CD4-positive, CD25-positive, alpha-beta regulatory T cell (primary cell): ENCODE results near the gene OXLD1. TPM values are rescaled to one million over a fixed set of nuclear protein-coding genes. Genes with fewer than 3 reads are reported as not detected.

Experiments
- ATAC-seq, 2 donors: fragments of 150-1000 bp; cut with Tn5 transposase; one replicate each; pipeline ENCODE4 v1.10.0; 2021; ENCODE audit warnings: low read depth in 2 of 2, moderate number of reproducible peaks in 2 of 2, moderate library complexity in 1 of 2
- DNase-seq, 3 donors: peaks; one replicate each; pipeline versions ENCODE4 v3.0.0 to v3.0.0-alpha.2; 2012 to 2022; ENCODE audit warnings: mixed read lengths in 1 of 3
- H3K27ac ChIP-seq: one replicate; pipeline ENCODE4 v1.7.0; 2013; ENCODE audit warnings: mild to moderate bottlenecking, low read length; ENCODE audit not compliant: insufficient read depth, poor library complexity, severe bottlenecking
- H3K27me3 ChIP-seq: one replicate; pipeline ENCODE4 v1.7.0; 2013; ENCODE audit warnings: low read length; ENCODE audit not compliant: control insufficient read depth, insufficient read depth
- H3K36me3 ChIP-seq: one replicate; pipeline ENCODE4 v1.7.0; 2013; ENCODE audit warnings: mild to moderate bottlenecking, low read length, moderate library complexity; ENCODE audit not compliant: control insufficient read depth, insufficient read depth
- H3K4me1 ChIP-seq: 2 replicates; pipeline ENCODE4 v1.7.0; 2013; ENCODE audit warnings: mild to moderate bottlenecking, low read length; ENCODE audit not compliant: insufficient read depth, control insufficient read depth, poor library complexity, severe bottlenecking
- H3K4me3 ChIP-seq: one replicate; pipeline ENCODE4 v1.7.0; 2013; ENCODE audit warnings: low read depth, mild to moderate bottlenecking, low read length, moderate library complexity
- H3K9me3 ChIP-seq, 2 experiments: 1 replicate in 1 of 2; 2 replicates in 1 of 2; pipeline ENCODE4 v1.7.0; 2013; ENCODE audit warnings: low read length in 2 of 2, mild to moderate bottlenecking in 1 of 2, moderate library complexity in 1 of 2; ENCODE audit not compliant: control insufficient read depth in 2 of 2
- H3K27ac Mint-ChIP-seq, 3 donors: one replicate each; pipeline ENCODE4 v1.8.0; 2020 to 2022; ENCODE audit warnings: mild to moderate bottlenecking in 3 of 3, mixed read lengths in 3 of 3, moderate library complexity in 2 of 3
- H3K27me3 Mint-ChIP-seq: one replicate; pipeline ENCODE4 v1.8.0; 2022; ENCODE audit warnings: mild to moderate bottlenecking, mixed read lengths
- H3K36me3 Mint-ChIP-seq: one replicate; pipeline ENCODE4 v1.8.0; 2020; ENCODE audit warnings: mixed read lengths
- H3K4me1 Mint-ChIP-seq, 4 donors: one replicate each; pipeline ENCODE4 v1.8.0; 2020 to 2022; ENCODE audit warnings: mixed read lengths in 4 of 4, mild to moderate bottlenecking in 1 of 4
- H3K4me3 Mint-ChIP-seq, 4 donors: one replicate each; pipeline ENCODE4 v1.8.0; 2020 to 2022; ENCODE audit warnings: mild to moderate bottlenecking in 4 of 4, mixed read lengths in 4 of 4, moderate library complexity in 3 of 4
- H3K9me3 Mint-ChIP-seq, 7 donors: one replicate each; pipeline ENCODE4 v1.8.0; 2020 to 2022; ENCODE audit warnings: mixed read lengths in 7 of 7, mild to moderate bottlenecking in 3 of 7, moderate library complexity in 2 of 7
- polyA plus RNA-seq, 4 donors: library from polyadenylated mRNA; unstranded; fragments of 300-500 nt; fragmentation: Illumina TruSeq; gene quantifications; one replicate each; pipeline ENCODE4 v1.2.3, GENCODE V29; 2021
- total RNA-seq: library from RNA; stranded (reverse); gene quantifications from one replicate; pipeline ENCODE4 v1.2.3, GENCODE V29; 2022

The OXLD1 gene
- total RNA-seq (37.7 TPM), polyA plus RNA-seq (100 to 1,000 TPM in 1 of 4 donors, 10 to 100 TPM in 3; 78.4 to 108 (median 84.2) TPM)

DNA sequence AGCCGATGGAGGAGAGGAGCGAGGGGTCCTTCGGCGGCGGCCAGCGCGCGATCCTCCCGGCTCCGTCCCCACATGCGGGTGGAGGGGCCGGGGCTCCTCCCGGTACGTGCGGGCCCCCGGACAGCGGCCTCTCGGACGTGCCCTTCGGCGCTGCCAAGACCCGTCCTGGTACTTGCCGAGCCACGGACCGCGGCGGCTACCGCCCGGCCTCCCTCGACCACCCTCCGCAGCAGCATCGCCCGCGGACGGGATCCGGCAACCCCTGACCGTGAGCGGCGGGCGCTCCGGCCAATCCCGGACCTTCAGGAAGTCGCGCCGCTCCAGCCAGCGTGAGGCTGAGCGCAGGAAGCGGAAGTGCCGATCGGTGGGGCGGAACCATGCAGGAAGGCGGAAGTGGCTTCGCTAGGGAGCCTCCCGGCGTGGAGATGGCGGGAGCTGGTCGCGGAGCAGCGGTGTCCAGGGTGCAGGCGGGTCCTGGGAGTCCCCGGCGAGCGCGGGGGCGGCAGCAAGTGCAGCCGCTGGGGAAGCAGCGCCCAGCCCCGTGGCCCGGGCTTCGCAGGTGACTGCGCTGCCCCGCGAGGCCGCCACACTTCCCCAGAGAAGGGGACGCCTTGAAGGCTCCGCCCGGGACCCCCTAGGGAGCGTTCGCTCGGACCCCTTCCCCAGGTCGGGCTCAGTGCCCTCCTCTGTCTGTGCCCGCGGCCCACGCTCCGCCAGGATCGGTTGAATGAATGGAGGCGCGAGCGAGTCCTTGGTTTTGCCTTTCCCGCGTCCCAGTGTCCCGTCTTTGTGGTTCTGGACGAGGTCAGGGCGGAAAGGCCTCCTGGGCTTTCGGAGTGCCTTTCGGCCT, at the start of gene OXLD1, which contains the start of gene CCDC137:
Gene OXLD1 (minus strand): TSS at position 264 of the 850 bp plus-strand sequence. CDS start 28 bp downstream, at position 236.
Gene CCDC137 (plus strand): TSS at position 396 of the 850 bp plus-strand sequence. CDS start 30 bp downstream, at position 426.
- Mint-ChIP-seq H3K27ac (peak within 1 kb of the TSS; percentile 93 to 97 (median 95)), H3K9me3 (peaks cover 0 to 2% (median 0%) of the 10 kb centered on the region in 7 donors), H3K36me3 (peaks cover 7% of the 10 kb centered on the region), H3K4me1 (peaks cover 8 to 55% (median 22%) of the 10 kb centered on the region in 4 donors), H3K4me3 (peak within 1 kb of the TSS; percentile 94 to 100 (median 96)), H3K27me3 (no peaks in the 10 kb centered on the region)
- ATAC-seq (peak; percentile 94 to 98), DNase-seq (peak; percentile 91 to 96 (median 92))
- H3K27me3 ChIP-seq, result no peaks in the 10 kb centered on the region
- peaks cover 43% of the 10 kb centered on the region for H3K4me1 ChIP-seq
- peaks cover 23% of the 10 kb centered on the region for H3K36me3 ChIP-seq
- peak within 1 kb of the TSS; percentile 83 for H3K4me3 ChIP-seq
- peak within 1 kb of the TSS; percentile 90 for H3K27ac ChIP-seq
- H3K9me3 ChIP-seq, result no peaks in the 10 kb centered on the region

DNA sequence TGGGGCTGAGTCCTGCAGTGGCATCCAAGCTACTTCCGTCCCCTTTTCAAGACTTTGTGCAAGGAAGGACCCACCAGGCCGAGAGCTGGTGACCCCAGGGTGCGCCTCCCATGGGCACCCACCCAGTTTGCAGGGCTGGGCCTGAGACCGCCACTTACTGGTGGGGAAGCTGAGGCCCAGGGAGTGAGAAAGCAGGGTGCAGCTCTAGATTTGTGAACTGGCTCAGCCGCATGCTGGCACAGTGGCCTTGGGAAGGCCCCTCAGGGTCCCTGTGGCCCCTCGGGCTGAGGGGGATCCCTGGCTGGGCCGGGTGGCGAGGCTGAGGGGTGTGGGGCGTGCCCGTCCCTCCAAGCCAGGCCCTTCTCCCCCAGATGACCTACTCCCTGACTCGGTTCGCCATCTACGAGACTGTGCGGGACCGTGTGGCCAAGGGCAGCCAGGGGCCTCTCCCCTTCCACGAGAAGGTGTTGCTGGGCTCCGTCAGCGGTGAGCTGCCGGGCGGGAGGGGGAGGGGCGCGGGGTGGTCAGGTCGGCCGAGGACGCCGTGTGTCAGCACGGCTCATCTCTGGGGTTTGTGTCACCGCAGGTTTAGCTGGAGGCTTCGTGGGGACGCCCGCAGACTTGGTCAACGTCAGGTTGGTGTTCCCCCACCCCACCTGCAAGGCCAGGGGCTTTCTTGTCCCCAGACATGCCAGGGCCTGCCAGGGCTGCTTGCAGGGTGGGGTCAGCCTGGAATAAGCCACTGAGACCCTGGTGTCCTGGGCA, 48.9 kb upstream of the OXLD1 start:
- peaks cover 28% of the 10 kb centered on the region for H3K4me1 ChIP-seq
- H3K36me3 ChIP-seq, result no peaks in the 10 kb centered on the region
- no peak overlapping the region for H3K27ac Mint-ChIP-seq
- no peaks in the 10 kb centered on the region for H3K9me3 ChIP-seq
- ATAC-seq (no peak), DNase-seq (no peak)
- no peaks in the 10 kb centered on the region for H3K9me3 Mint-ChIP-seq
- no peaks in the 10 kb centered on the region for H3K27me3 Mint-ChIP-seq
- peaks cover 0 to 19% (median 4%) of the 10 kb centered on the region in 4 donors for H3K4me1 Mint-ChIP-seq
- no peaks in the 10 kb centered on the region for H3K27me3 ChIP-seq
- H3K27ac ChIP-seq, result no peak overlapping the region
- no peaks in the 10 kb centered on the region for H3K36me3 Mint-ChIP-seq
- peak overlapping the region in 1 of 4 donors; percentile 26 for H3K4me3 Mint-ChIP-seq
- H3K4me3 ChIP-seq, result no peak overlapping the region

DNA sequence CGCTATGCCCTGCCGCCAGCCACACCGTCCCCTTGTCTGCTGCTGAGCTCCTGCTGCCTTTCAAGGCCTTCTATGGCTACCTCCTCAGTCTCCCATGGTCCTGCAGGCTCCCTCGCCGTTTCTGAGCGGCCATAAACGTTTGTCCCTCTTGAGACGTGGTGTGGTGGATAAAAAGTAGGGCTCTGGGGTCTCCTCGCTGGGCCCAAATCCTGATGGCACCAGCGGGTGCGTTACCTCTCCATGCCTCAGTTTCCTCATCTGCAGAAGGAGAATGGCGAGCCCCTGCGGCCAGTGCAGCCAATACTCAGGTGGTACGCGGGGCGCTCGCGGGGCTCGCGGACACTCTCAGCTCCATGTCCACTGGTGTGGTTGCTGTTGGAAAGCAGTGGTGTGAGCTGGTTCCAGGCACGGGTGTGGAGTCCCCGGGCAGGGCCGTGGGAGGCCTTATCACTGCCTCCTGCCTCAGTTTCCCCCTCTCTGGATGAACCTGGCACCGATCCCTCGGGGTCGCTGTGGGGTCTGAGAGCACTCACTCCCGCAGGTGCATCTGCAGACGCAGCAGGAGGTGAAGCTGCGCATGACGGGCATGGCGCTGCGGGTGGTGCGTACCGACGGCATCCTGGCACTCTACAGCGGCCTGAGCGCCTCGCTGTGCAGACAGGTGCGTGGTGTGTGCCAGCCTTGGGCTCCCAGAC, 48.2 kb upstream of the OXLD1 start:
- Histone ChIP-seq H3K36me3 (no peaks in the 10 kb centered on the region), H3K4me3 (no peak overlapping the region), H3K27ac (no peak overlapping the region), H3K9me3 (no peaks in the 10 kb centered on the region), H3K4me1 (peaks cover 32% of the 10 kb centered on the region), H3K27me3 (no peaks in the 10 kb centered on the region)
- DNase-seq (no peak), ATAC-seq (no peak)
- no peaks in the 10 kb centered on the region for H3K27me3 Mint-ChIP-seq
- peak overlapping the region in 3 of 4 donors; percentile 44 to 69 (median 60) for H3K4me3 Mint-ChIP-seq
- no peaks in the 10 kb centered on the region for H3K36me3 Mint-ChIP-seq
- peaks cover 0 to 19% (median 4%) of the 10 kb centered on the region in 4 donors for H3K4me1 Mint-ChIP-seq
- no peaks in the 10 kb centered on the region for H3K9me3 Mint-ChIP-seq
- no peak overlapping the region for H3K27ac Mint-ChIP-seq

DNA sequence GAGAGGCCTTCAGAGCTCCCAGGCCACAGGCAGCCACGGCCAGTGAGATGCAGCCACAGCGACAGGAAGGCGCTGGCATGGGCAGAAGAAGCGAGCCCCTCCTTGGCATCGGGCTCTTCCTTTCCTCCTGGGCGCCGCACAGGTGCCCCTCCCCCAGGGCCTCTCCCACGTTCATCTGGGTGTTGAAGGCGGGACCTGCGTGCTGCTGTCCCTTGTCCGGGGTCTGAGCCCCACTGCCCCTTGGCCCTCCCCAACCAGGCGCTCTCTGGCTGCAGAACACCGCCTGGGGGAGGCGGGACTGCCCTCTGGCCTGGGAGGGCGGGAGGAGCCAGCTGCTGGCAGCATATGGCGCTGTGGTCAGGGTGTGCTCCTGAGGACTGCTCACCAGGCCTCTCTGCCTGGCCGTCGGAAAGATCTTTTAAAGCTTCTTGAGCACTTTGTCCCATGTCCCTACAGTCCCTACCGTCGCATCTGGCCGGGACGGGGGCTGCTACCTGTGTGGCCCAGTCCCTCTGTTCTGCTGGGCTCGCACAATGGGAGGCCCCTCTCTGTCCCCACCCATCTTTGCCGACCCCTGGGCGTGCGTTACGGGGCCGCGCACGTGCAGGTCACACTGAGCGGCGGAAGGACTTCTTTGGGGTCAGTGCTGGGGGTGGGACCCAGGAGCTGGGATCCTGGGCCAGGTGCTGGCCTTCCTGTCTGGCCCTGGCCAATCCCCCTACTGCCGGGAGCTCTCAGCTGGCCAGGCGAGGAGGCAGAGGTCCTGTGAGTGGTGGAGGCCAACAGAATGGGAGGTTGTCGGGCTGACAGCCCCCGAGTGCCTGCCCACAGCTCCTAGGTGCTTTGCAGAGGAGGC, 47.4 kb upstream of the OXLD1 start:
- H3K4me1 ChIP-seq, result peaks cover 32% of the 10 kb centered on the region
- no peak for DNase-seq
- H3K36me3 ChIP-seq, result no peaks in the 10 kb centered on the region
- ATAC-seq, result no peak
- no peaks in the 10 kb centered on the region for H3K27me3 Mint-ChIP-seq
- no peaks in the 10 kb centered on the region for H3K36me3 Mint-ChIP-seq
- no peaks in the 10 kb centered on the region for H3K27me3 ChIP-seq
- peak overlapping the region in 3 of 4 donors; percentile 44 to 86 (median 75) for H3K4me3 Mint-ChIP-seq
- no peaks in the 10 kb centered on the region for H3K9me3 ChIP-seq
- H3K4me3 ChIP-seq, result no peak overlapping the region
- no peaks in the 10 kb centered on the region for H3K9me3 Mint-ChIP-seq
- H3K4me1 Mint-ChIP-seq, result peaks cover 0 to 19% (median 4%) of the 10 kb centered on the region in 4 donors
- H3K27ac ChIP-seq, result no peak overlapping the region
- no peak overlapping the region for H3K27ac Mint-ChIP-seq

DNA sequence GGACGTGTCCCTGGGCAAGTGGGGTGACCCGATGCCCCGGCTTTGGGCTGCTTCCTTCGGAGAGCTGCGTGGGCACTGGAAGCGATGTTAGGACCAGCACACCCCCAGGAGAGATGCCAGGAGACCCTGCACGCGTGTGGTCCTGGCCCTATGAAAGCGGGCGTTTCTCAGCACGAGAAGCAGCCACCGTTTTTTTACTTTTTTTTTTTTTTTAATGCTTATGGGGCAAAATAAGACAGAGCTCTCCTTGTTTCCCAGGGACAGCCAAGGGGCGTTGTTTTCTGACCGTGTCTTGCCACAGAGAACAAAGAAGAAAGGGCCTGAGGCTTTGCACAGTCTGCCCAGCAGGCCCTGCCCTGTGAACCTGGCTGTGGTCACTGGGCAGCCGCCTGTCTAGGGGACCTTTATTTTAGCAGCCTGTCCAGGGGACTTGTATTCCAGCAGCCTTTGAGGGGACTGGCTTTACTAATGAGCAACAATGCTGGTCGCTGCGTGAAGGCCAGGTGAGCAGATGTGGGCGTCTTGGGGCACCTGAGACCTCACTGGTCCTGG, 46.7 kb upstream of the OXLD1 start:
- Mint-ChIP-seq H3K4me1 (peaks cover 0 to 19% (median 4%) of the 10 kb centered on the region in 4 donors), H3K27ac (peak overlapping the region in 1 of 3 donors; percentile 65), H3K27me3 (no peaks in the 10 kb centered on the region), H3K9me3 (no peaks in the 10 kb centered on the region), H3K4me3 (peak overlapping the region; percentile 65 to 86 (median 80)), H3K36me3 (no peaks in the 10 kb centered on the region)
- Histone ChIP-seq H3K4me1 (peaks cover 32% of the 10 kb centered on the region), H3K9me3 (no peaks in the 10 kb centered on the region), H3K27ac (no peak overlapping the region), H3K36me3 (no peaks in the 10 kb centered on the region), H3K4me3 (no peak overlapping the region), H3K27me3 (no peaks in the 10 kb centered on the region)
- no peak for ATAC-seq
- no peak for DNase-seq

DNA sequence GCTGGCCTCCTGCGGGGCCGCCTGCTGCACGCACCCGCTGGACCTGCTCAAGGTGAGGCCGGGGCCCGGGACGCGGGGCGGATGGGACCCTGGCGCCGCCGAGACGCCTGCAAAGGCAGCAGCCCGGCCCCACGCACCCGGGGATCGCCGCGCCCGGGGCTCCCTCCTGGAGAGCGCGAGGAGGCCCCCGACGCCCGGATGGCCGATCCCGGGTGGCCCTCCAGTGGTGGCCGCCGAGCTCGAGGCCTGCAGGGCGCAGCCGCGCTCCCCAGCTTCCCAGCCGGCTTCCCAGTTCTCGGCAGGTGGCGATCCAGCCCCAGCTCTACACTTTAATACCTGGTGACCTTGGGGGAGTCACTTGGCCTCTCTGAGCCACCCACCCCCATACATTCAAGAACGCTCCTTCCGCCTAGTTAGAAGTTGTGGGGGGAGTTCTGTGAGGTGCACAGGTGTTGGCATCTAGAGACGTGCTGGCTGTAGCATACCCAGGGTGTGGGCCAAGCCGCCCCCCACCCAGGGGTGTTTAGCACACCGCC, 46.1 kb upstream of the OXLD1 start:
- no peaks in the 10 kb centered on the region for H3K36me3 Mint-ChIP-seq
- H3K4me1 Mint-ChIP-seq, result peaks cover 0 to 19% (median 4%) of the 10 kb centered on the region in 4 donors

More for the DNA sequence above, 46.1 kb upstream of the OXLD1 start:
- H3K4me3 Mint-ChIP-seq, result peak overlapping the region; percentile 64 to 86 (median 80)
- peak overlapping the region in 1 of 3 donors; percentile 65 for H3K27ac Mint-ChIP-seq
- H3K9me3 Mint-ChIP-seq, result no peaks in the 10 kb centered on the region
- Histone ChIP-seq H3K27ac (no peak overlapping the region), H3K27me3 (no peaks in the 10 kb centered on the region), H3K9me3 (no peaks in the 10 kb centered on the region), H3K4me1 (peaks cover 32% of the 10 kb centered on the region), H3K36me3 (no peaks in the 10 kb centered on the region), H3K4me3 (no peak overlapping the region)
- peak; percentile 2 to 3 for ATAC-seq
- DNase-seq, result peak in 1 of 3 donors; percentile 18
- H3K27me3 Mint-ChIP-seq, result no peaks in the 10 kb centered on the region
